Ectodermal cell (in vitro differentiated cells): ENCODE data around the gene LRFN5.

Experiments
- H3K27ac ChIP-seq: 2 replicates; pipeline ENCODE4 v1.7.0; 2013; ENCODE audit warnings: mild to moderate bottlenecking, low read depth, low read length; ENCODE audit not compliant: insufficient read depth, poor library complexity, severe bottlenecking
- H3K27me3 ChIP-seq: 2 replicates; pipeline ENCODE4 v1.7.0; 2013; ENCODE audit warnings: mild to moderate bottlenecking, low read length; ENCODE audit not compliant: insufficient read depth, control insufficient read depth, poor library complexity, severe bottlenecking
- H3K36me3 ChIP-seq: one replicate; pipeline ENCODE4 v1.7.0; 2013; ENCODE audit warnings: low read length; ENCODE audit not compliant: control insufficient read depth, insufficient read depth
- H3K4me1 ChIP-seq: one replicate; pipeline ENCODE4 v1.7.0; 2013; ENCODE audit warnings: low read length; ENCODE audit not compliant: control insufficient read depth, insufficient read depth
- H3K4me3 ChIP-seq: 2 replicates; pipeline ENCODE4 v1.7.0; 2013; ENCODE audit warnings: low read depth, low read length, control low read depth; ENCODE audit not compliant: insufficient read depth
- H3K9me3 ChIP-seq: 2 replicates; pipeline ENCODE4 v1.7.0; 2013; ENCODE audit warnings: mild to moderate bottlenecking, low read length, moderate library complexity; ENCODE audit not compliant: control insufficient read depth
- WGBS, 2 experiments: methylation state at CpG; one replicate each; pipeline ENCODE4 v1.1.7; 2013; ENCODE audit warnings: missing lambda C conversion rate in 2 of 2; 5-methylcytosine and 5-hydroxymethylcytosine counted together

Gene LRFN5

DNA sequence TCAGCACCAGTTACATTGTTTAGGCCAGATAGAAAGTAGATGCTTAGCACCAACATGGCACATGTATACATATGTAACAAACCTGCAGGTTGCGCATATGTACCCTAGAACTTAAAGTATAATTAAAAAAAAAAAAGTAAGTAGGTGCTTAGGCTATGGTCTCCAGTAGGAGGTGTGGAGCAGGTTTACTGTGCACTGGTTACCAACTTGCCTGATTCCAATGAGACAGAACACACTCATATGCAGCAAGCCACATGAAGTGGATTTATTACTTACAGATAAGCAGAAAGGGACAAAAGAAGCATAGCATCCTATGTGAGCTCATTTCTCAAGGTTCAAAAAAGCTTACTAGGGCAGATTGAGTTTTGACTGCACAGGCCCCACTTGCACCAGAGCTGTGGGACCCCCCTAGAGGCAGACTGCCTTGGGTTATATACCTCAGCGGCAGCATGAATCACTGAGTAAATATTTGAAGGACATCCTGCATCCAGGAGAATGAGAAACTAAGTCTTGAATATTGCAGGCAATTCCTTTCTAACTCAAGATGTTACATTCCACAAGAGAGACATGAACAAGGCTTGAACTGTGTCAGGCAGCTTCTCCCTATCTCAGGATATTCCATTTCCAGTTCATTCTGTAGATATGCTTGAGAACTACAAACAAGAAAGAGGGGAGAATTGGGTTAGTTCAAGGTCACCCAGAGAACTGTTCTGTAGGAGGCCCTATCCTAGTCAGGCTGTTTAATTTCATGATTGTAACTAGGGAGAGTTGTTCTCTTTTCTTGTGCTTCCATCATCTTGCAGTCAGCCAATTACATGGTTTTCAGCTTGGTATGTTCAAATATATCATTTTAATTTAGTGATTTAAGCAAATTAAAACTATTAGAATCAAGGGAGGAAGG, 30.1 kb downstream of the LRFN5 start:
- 50 to 71% methylated on average over 1 of the region's 2 CpGs for WGBS, 2 experiments
- Histone ChIP-seq H3K27me3 (no peaks in the 10 kb centered on the region), H3K9me3 (no peaks in the 10 kb centered on the region), H3K27ac (no peak overlapping the region), H3K36me3 (no peaks in the 10 kb centered on the region), H3K4me1 (no peaks in the 10 kb centered on the region), H3K4me3 (no peak overlapping the region)

DNA sequence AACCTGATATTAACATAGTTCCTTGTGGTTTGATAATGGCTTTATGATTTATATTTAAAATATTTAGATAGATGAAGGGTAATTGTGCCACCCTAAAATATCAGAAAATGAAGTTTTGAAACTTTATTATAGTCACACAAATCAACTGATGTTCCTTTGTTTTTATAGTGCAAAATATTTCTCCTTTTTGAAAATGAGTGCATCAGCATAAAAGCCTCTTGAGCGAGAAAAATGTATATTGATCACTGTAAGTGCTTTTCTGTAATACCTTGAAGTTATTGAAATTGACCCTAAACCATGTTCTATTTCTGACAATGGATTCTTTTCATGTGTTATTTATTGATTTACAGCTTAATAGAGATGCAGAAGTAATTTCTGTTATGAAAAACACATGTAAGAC, 35.0 kb downstream of the LRFN5 start:
- Histone ChIP-seq H3K4me3 (no peak overlapping the region), H3K4me1 (no peaks in the 10 kb centered on the region), H3K27me3 (no peaks in the 10 kb centered on the region), H3K9me3 (no peaks in the 10 kb centered on the region), H3K27ac (no peak overlapping the region), H3K36me3 (no peaks in the 10 kb centered on the region)
- 73 to 90% methylated on average over 1 of the region's 1 CpG for WGBS, 2 experiments

DNA sequence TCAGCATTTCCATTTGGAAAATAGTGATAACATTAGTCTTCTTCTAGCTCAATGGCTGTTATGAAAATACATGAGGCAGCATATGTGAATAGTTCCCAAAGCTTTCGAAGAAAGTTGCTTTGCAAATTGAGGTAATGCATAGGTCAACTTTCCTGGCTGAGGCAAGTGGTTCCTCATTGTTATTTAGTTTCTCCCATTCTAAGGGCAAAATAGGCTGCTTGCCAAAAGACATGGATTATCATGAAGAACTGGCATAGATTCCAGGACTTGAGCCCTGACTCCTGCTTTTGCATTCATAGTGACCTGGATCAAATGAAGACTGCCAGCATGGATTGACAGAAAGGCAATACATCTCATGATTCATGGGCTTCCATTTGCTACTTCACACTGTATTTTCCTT, 35.7 kb downstream of the LRFN5 start:
- no peak overlapping the region for H3K4me3 ChIP-seq
- no peaks in the 10 kb centered on the region for H3K4me1 ChIP-seq
- 41 to 65% methylated on average over 1 of the region's 1 CpG for WGBS, 2 experiments

DNA sequence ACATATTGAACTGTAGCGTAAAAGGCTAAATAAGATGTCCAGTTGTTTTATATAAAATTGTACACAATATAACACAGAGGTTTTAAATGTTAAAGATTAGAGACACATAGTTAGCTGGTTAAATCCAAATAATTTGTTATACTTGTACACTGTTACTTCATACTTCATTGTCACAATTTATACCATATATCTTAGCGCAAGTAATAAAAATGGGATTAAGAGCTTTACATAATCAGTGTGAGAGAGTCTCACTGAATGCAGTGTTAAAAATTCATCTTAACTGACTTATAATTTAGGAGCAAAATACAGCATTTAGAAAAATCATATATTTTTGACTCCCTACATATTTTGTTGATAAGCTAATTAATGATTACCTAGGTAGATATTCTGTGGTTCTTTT, 36.1 kb downstream of the LRFN5 start:
- no peaks in the 10 kb centered on the region for H3K4me1 ChIP-seq
- no peak overlapping the region for H3K27ac ChIP-seq
- H3K4me3 ChIP-seq = no peak overlapping the region
- no peaks in the 10 kb centered on the region for H3K36me3 ChIP-seq
- no peaks in the 10 kb centered on the region for H3K9me3 ChIP-seq
- H3K27me3 ChIP-seq = no peaks in the 10 kb centered on the region
- no CpG with 5 or more reads among the region's 2 CpGs for WGBS, 2 experiments

More for the DNA sequence above, 35.7 kb downstream of the LRFN5 start:
- no peaks in the 10 kb centered on the region for H3K36me3 ChIP-seq
- no peaks in the 10 kb centered on the region for H3K9me3 ChIP-seq
- no peak overlapping the region for H3K27ac ChIP-seq
- no peaks in the 10 kb centered on the region for H3K27me3 ChIP-seq

DNA sequence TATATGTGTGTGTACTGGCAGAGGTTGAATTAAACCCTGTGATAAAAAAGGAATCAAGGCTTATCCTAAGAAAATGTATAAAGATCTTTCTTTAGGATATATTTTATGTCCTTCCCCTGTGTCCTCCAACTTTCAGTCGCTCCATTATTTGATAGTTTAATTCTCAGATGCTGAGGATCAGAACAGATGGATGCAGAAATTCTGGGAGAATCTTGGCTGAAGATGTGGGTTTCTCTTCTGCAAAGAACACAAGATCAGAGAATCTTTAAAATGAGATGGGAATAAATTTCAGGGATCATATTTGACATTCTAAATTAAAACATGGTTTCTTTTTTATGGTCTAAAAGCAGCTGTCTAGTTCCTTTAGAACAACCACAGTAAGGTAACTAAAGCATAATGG, 37.9 kb downstream of the LRFN5 start:
- Histone ChIP-seq H3K36me3 (no peaks in the 10 kb centered on the region), H3K27ac (no peak overlapping the region), H3K9me3 (no peaks in the 10 kb centered on the region), H3K4me3 (no peak overlapping the region), H3K27me3 (no peaks in the 10 kb centered on the region), H3K4me1 (no peaks in the 10 kb centered on the region)
- 95% methylated on average over 1 of the region's 1 CpG; no CpG with 5 or more reads in 1 of the 2 experiments for WGBS, 2 experiments

DNA sequence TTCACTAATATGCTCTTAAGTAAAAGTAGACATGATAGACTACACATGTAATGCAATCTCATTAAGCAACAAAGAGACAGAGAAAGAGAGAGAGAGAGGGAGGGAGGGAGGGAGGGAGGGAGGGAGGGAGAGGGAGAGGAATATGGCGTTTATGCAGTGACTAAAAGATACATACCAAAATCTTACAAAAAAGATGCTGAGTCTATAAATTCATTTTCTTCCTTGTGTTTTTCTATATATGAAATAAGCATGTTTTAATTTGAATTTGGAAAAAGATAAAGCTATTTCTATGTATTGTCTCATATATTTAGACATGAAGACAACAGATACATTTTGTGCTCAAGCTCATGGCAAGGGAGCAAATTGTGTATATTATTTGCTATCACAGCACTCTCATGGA, 44.1 kb downstream of the LRFN5 start:
- H3K36me3 ChIP-seq = no peaks in the 10 kb centered on the region
- H3K27me3 ChIP-seq = no peaks in the 10 kb centered on the region
- no CpG with 5 or more reads among the region's 1 CpG for WGBS, 2 experiments
- H3K4me1 ChIP-seq = no peaks in the 10 kb centered on the region
- no peak overlapping the region for H3K4me3 ChIP-seq
- no peaks in the 10 kb centered on the region for H3K9me3 ChIP-seq
- no peak overlapping the region for H3K27ac ChIP-seq

DNA sequence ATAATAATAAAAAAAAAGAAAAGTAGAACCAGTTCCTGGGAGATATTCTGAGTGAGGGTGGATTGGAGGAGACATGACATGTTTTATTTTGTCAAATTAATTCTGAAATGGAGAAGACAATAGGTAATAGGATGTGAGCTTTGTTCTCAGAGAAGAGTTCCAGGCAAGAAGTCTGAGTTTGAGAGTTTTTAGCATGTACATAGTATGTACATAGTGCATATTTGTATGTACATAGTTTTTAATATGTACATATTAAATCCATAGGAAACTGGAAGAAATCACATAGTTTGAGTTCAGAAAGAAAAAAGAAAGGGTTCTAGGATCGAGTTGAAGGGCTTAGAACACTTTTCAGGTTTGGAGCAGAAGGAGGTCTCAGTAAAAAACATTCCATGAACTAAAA, 47.5 kb downstream of the LRFN5 start:
- H3K36me3 ChIP-seq = no peaks in the 10 kb centered on the region
- H3K27me3 ChIP-seq = no peaks in the 10 kb centered on the region
- H3K4me3 ChIP-seq = no peak overlapping the region
- H3K4me1 ChIP-seq = no peaks in the 10 kb centered on the region
- H3K9me3 ChIP-seq = no peaks in the 10 kb centered on the region
- WGBS, 2 experiments = 70 to 86% methylated on average over 1 of the region's 1 CpG
- no peak overlapping the region for H3K27ac ChIP-seq

DNA sequence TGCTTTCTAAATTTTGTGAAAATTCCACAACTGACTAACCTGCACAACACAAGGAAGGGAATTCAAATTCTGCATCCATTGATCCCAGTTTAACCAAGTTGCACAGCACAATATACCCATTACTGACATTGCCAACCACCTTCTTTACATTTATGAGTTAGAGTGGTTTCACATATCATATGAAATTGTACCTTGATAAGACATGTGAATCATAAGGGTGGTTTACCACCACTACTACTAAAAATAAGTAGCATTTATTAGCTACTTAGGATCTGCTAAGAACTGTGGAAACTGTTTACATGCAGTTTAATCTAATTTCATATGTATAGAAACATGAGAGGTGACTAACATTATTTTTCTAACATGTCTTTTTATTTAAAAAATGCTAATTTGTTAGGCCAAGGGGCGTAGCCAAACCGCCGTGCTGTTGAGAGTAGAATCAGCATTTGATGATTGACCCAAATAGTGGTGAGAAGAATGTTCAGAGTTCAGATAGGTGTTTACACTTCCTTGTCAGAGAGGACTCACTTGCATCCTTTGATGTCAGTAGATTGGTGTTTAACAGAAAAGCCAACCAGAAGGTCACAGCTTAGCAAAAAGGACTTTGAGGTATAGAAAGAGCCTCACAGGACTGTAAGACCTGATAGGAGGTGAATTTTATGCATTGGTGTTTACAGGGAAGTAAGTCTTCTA, 56.2 kb downstream of the LRFN5 start:
- Histone ChIP-seq H3K4me1 (no peaks in the 10 kb centered on the region), H3K27ac (no peak overlapping the region), H3K36me3 (no peaks in the 10 kb centered on the region), H3K9me3 (no peaks in the 10 kb centered on the region), H3K4me3 (no peak overlapping the region), H3K27me3 (no peaks in the 10 kb centered on the region)
- WGBS, 2 experiments = 89 to 94% methylated on average over 3 of the region's 3 CpGs

DNA sequence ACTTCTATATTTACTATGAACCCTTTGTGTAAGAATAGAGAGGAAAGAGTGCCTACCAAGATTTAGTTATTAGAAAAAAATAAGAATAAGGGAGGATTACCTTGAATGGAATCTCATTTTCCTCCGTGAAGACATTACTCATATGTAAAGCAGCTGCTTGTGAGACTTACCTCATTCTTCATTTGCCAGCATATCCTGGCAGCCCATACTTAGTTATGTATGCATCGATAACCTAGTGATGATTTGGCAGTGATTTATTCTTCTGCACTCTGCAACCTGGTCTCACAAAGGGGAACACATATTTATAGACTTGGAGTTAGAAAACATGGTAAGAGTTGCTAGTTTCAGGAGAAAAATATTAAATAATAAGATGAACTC, 56.8 kb downstream of the LRFN5 start:
- 73% methylated on average over 2 of the region's 2 CpGs for WGBS, 2 experiments
- Histone ChIP-seq H3K4me3 (no peak overlapping the region), H3K27me3 (no peaks in the 10 kb centered on the region), H3K9me3 (no peaks in the 10 kb centered on the region), H3K36me3 (no peaks in the 10 kb centered on the region), H3K27ac (no peak overlapping the region), H3K4me1 (no peaks in the 10 kb centered on the region)

DNA sequence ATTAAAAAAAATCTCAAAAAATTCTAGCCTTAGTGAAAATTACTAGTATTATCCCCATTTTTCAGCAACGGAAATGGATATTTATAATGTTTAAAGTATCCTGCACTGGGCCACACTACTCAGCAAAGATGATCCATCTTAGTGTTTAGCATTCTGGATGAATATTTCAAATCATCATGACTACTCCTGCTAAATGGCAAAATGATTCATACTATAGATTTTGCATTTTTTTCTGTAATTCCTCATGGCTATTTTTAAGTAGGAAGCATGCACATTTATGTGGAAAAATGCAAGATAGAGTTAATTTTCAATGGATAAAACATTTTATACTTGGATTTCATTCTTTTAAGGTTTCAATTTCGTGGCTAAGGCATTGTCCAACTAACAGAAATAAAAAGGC, 59.6 kb downstream of the LRFN5 start:
- H3K27ac ChIP-seq = no peak overlapping the region
- H3K27me3 ChIP-seq = no peaks in the 10 kb centered on the region
- no peaks in the 10 kb centered on the region for H3K4me1 ChIP-seq
- 84 to 100% methylated on average over 1 of the region's 2 CpGs for WGBS, 2 experiments
- no peaks in the 10 kb centered on the region for H3K36me3 ChIP-seq
- H3K4me3 ChIP-seq = no peak overlapping the region
- H3K9me3 ChIP-seq = no peaks in the 10 kb centered on the region
